LNCAP (cell line): Measurements from ENCODE around the gene FGFRL1.

Source experiments
- TF ChIP-seq, protein P1 (sequence below): fragments of 450-650 bp; IDR thresholded peaks from 2 replicates; pipeline ENCODE4 v1.5.1; 2017; ENCODE audit warnings: mild to moderate bottlenecking

FGFRL1 gene

DNA sequence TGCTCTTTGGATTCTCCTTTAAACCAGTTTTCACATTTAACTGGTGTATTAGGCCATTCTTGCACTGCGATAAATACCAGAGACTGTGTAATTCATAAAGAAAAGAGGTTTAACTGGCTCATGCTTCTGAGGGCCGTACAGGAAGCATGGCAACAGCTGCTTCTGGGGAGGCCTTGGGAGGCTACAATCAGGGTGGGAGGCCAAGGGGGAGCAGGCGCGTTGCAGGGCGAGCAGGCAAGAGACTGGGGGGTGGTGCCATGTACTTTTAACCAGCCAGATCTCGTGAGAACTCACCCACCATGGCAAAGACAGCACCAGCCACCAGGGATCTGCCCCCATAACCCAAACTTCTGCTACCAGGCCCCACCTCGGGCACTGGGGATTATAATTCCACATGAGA, 63.8 kb downstream of the FGFRL1 start:
- TF ChIP-seq, protein P1, sequence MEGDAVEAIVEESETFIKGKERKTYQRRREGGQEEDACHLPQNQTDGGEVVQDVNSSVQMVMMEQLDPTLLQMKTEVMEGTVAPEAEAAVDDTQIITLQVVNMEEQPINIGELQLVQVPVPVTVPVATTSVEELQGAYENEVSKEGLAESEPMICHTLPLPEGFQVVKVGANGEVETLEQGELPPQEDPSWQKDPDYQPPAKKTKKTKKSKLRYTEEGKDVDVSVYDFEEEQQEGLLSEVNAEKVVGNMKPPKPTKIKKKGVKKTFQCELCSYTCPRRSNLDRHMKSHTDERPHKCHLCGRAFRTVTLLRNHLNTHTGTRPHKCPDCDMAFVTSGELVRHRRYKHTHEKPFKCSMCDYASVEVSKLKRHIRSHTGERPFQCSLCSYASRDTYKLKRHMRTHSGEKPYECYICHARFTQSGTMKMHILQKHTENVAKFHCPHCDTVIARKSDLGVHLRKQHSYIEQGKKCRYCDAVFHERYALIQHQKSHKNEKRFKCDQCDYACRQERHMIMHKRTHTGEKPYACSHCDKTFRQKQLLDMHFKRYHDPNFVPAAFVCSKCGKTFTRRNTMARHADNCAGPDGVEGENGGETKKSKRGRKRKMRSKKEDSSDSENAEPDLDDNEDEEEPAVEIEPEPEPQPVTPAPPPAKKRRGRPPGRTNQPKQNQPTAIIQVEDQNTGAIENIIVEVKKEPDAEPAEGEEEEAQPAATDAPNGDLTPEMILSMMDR: no peak

DNA sequence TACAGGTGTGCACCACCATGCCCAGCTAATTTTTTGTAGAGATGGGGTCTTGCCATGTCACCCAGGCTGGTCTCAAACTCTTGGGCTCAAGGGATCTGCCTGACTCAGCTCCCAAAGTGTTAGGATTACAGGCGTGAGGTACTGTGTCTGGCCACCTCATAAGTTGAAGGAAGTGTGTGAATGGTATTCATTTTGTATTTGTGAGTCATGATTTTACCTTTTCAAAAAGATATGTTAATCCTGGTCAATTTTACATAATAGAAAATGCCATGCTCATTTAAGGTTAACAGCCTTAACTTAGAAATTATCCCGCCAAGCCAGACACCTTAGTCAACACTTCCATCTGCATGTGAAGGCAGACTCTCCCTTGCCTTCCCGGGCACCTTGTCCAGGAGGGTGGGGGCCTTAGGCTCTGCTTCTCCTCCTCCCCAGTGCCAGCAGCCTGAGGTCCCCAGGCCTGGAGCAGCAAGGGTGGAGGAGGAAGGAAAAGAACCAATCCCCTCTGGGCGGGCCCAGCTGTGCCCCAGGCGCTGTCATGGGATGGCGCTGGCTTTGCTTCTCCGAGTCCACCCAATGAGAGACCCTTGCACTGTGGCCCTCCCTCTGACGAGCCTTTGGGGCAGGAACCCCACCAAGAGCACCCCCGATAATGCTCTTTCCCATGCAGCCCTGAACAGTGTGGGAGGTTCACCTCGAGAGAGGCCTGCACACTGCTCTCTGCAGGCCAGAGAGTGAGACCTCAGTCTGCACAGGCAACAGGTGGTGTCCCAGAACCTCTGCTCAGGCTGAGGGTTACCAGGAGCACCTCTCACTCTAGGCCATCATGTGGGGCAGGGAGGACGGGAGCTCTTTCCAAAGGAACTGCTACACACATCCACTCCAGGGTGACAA, 64.6 kb downstream of the FGFRL1 start:
- TF ChIP-seq, protein P1: no peak
